Stimulated activated CD8-positive, alpha-beta memory T cell treated with anti-CD3 and anti-CD28 coated beads, Interleukin-12 subunit alpha, Interleukin-12 subunit beta, amount 100 ng/mL, for 4 hours (primary cell): ENCODE measurements around the gene PDE9A.

Source experiments
- DNase-seq: peaks from one replicate; pipeline ENCODE4 v3.0.0-alpha.2; 2020; ENCODE audit warnings: low read depth

The PDE9A gene

GRCh38 chr21:42739061-42739931 is 85.9 kb downstream of the PDE9A start:
- DNase-seq: no peak

GRCh38 chr21:42740405-42740909 is 87.0 kb downstream of the PDE9A start:
- DNase-seq: no peak

GRCh38 chr21:42741066-42741465 is 87.6 kb downstream of the PDE9A start:
- DNase-seq: no peak

GRCh38 chr21:42744520-42745445 is 91.4 kb downstream of the PDE9A start:
- DNase-seq: no peak

GRCh38 chr21:42745511-42746239 is 92.3 kb downstream of the PDE9A start:
- no peak for DNase-seq

- DNase-seq: no peak
Observed at GRCh38 chr21:42746240-42746592, 92.8 kb downstream of the PDE9A start.

GRCh38 chr21:42746593-42747275 is 93.3 kb downstream of the PDE9A start:
- peak; percentile 23 for DNase-seq

- no peak for DNase-seq
Observed at GRCh38 chr21:42747276-42747701, 93.9 kb downstream of the PDE9A start.

GRCh38 chr21:42747746-42748351 is 94.4 kb downstream of the PDE9A start:
- no peak for DNase-seq

- no peak for DNase-seq
Observed at GRCh38 chr21:42748620-42749176, 95.3 kb downstream of the PDE9A start.

GRCh38 chr21:42750737-42751530 is 97.5 kb downstream of the PDE9A start:
- no peak for DNase-seq

- no peak for DNase-seq
Observed at GRCh38 chr21:42751866-42752265, 98.4 kb downstream of the PDE9A start.

- no peak for DNase-seq
Observed at GRCh38 chr21:42753804-42754203, 100.4 kb downstream of the PDE9A start.

- no peak for DNase-seq
Observed at GRCh38 chr21:42754270-42754933, 101.0 kb downstream of the PDE9A start.

GRCh38 chr21:42755031-42755665 is 101.7 kb downstream of the PDE9A start:
- DNase-seq: no peak

GRCh38 chr21:42755766-42756579 is 102.6 kb downstream of the PDE9A start:
- no peak for DNase-seq

- DNase-seq: no peak
Observed at GRCh38 chr21:42756580-42757250, 103.3 kb downstream of the PDE9A start.
